GM21526 (cell line): ENCODE measurements around the gene AK4.

Experiments used
- ATAC-seq: cut with Tn5 transposase; IDR thresholded peaks from one replicate; pipeline ENCODE4 v1.9.1; 2021; ENCODE audit warnings: moderate library complexity; ENCODE audit not compliant: unreplicated experiment, low FRiP score

The AK4 gene

DNA sequence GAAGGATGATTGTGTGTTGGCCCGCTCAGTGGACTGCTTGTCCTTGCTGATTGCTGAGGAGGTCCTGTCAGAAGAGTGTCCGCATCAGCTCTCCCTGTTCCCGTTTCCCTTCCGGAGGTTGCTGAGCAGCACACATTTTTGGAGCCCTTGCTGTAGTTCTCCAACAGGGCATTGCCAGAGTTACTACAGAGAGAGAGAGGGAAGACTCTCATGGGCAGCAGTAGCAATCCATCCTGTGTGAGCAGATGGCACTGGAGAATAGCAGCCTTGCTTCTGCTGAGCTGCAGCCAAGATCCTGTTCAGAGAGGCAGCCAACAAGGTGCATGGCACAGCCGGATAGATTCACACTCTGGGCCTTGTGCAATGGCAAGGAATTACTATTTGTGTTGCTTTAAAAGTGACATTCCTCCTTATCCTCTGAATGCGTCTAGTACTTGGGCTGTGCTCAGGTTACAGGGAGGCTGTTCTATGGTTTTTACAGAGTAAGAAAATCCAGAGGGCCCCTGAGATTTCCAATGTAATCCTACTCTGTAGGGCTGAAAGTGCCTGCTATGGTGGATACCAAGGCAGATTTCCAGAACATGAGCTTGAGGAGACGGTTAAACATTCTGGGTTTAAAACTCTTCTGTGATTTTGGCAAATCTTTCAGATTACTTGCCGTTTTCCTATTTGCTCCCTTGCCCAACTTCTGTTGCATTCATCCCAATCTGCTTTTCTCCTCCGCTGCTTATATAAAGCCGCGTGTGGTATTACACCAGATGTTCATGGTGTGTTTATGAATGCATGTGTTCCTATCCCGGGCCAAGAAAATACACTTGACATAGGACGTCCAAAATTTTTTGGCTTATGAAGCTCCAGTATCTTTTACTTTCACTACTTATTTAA lies 27.4 kb downstream of the AK4 start:
- ATAC-seq = no peak

GRCh38 chr1:65176056-65176450 lies 28.1 kb downstream of the AK4 start:
- no peak for ATAC-seq

DNA sequence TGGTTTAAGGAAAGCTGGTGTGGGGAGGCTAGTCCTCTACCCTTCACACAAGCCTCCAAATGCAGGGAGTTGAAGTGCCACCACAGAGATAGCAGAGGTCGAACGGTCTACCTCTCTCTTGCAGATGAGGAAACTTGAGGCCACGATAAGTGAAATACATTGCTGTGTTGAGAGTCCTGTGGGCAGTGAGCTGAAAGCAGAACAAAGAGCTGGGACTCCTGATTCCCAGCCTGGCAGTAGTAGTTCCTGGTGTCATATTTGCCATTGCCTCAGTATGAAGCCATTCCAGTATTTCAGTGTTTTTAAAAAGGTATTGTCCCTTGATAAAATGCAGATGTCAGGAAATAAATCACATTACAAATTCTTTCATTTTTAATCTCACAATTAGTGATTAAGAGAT lies 28.6 kb downstream of the AK4 start:
- ATAC-seq = no peak

GRCh38 chr1:65177457-65177856 lies 29.5 kb downstream of the AK4 start:
- no peak for ATAC-seq

GRCh38 chr1:65178235-65178634 lies 30.2 kb downstream of the AK4 start:
- no peak for ATAC-seq

DNA sequence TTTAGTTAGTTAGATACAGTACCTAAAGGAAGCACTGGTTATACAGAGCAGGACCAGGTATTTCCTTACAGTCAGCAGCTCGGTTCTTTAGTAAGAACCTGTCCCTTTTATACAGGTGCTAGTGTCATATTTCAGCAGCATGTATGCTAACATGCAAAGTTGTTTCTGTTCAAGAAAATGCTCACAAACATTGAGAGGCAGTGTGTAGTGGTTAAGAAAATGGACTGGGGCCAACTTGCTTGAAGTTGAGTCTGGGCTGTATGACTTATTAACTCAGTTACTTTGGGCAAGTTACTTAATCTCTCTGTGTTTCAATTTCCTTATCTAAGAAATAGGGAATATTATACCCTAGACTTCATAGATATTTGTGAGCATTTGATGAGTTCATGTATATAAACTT lies 31.1 kb downstream of the AK4 start:
- no peak for ATAC-seq

DNA sequence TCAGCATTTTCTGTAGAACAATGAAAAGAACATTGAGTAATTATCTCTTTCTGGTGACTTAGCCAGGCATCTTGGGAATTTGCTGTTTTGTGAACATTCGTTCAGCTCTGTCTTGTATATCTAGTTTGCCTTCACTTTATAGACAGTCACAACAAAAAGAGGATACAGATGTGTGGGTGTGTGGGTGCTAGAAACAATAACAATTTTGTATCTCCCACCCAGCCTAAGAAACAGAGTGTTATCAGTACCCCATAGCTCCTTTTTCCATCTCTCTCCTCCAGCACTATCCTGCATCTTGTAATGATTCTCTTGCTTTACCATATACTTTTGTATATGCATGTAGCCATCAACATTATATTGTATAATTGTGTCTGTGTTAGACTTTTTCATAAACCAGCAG lies 33.0 kb downstream of the AK4 start:
- ATAC-seq = no peak

DNA sequence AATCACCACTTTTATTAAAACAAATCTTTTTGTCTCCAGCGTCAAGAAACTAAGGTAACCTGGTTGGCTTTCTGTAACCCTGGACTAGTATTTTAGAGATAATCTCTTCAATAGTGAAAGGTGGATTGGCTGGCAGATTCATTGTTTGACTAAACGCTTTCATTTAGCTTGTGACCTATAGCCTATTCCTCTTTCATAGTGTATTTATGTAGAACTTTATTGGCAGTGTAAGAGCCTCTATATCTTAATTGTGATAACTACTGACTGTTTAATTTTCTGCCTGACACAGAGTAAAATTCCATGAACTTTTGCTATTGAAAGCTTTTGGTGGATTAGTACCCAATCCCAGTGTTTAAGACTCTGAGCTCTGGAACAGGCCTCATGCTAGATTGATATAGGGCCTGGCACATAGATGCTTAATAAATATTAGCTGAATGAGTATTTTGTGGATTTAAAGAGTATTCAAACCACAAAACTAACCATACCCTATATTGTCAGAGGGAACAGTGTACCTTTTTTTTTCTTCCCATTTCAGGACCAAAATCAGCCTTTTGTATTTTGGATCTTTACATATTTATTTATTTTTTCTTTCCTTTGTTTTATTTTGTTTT lies 34.8 kb downstream of the AK4 start:
- ATAC-seq = no peak

DNA sequence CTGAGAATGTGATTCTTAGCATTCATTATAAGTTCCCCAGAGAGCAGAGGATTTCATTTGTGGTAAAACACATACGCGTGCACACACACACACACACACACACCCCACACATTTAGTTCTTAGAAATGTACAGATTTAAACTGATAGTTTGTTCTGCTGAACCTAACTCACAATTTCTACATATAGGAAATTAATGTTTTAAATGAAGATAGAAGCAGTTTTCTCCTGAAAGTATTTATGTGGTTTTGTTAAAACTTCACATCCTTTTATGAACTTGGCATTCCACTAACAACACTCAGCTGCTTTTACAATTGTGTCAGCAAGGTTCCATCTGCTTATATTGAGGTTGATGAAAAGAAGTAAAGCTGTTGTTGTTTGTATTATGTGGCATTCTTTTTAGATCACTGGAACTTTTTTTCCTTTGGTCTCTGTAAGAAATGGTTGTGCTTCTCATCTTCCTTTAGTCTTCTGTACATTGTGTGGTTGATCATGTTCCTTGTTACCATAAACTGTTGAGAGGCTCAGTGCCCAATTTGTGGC lies 41.6 kb downstream of the AK4 start:
- ATAC-seq = no peak

DNA sequence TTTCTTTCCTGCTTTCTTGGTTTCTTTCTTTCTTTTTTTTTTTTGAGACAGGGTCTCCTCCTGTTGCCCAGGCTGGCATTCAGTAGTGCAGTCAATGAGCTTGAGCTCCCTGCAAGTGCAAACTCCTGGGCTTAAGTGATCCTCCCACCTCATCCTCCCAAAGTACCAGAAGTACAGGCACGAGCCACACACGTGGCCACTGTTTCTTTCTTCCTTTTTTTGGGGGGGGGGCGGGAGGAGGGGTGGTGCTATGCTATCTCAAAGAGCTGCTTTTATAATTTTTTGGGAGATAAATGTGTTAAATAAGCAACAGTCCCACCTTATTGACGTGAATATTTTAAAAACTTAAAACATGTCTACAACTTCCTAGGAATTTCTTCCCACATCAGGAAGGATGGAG lies 42.2 kb downstream of the AK4 start:
- no peak for ATAC-seq

DNA sequence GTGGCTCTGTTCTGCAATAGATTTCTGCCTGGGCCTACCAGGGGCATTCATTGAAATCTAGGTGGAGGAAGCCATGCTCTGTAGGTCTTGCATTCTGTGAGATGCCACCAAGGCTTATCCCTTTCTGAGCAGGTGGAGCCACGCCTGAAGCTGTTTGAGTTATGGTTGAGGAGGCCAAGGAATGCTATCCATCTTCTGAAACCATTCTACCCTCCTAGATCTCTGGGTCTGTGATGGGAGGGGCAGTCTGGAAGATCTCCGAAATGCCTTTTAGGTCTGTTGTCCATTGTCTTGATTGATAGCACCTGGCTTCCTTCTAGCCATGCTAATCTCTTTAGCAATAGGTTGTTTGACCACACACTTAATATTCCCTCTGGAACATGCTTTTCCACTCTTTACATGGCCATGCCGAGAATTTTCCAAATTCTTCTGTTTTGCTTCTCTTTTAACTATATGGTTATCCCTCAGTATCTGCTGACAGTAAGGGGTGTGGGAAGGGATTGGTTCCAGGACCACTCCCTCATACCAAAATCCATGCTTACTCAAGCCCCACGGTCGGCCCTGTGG lies 45.2 kb downstream of the AK4 start:
- no peak for ATAC-seq

DNA sequence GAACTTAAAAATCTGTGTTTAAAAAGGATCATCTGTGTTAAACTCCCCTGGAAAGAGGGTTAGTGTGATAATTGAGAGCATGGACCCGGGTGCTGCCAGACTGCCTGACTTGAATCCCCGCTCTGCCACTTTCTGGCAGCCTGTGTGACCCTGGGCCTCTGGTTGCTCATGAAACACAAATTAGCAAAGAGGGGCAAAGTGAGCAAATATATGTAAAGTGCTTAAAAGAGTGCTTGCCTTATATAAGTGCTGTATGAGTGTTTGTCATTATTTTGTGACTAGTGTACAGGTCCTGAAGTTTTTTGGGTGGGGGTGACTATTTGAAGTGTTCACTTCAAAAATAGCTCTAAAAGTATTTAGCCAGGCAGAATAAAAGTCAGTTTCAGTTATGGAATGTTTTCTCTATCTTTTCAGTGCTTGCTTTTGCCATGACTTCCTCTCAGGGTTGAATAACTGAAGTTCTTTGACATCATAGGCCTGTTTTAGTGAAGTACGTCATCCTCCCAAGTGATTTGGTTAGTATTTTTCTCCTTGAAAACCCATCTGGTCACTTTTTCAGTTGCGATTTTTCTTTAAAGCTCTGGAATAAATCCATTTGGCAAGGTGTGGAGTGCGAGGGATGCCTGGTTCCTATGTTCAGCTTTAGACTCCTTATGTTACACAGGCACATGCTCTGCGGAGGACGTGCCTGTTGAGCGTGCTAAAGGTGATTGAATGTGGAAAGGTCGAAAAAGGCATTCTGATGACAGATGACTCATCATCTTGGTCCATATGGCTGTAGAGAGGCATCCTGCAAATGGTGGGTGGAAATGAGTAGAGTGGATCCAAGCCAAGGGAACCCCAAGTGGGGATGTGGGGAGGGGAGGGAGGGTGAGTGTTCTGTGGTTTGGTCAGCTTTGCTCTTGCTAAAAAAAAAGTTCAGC lies 47.8 kb downstream of the AK4 start:
- ATAC-seq = no peak

DNA sequence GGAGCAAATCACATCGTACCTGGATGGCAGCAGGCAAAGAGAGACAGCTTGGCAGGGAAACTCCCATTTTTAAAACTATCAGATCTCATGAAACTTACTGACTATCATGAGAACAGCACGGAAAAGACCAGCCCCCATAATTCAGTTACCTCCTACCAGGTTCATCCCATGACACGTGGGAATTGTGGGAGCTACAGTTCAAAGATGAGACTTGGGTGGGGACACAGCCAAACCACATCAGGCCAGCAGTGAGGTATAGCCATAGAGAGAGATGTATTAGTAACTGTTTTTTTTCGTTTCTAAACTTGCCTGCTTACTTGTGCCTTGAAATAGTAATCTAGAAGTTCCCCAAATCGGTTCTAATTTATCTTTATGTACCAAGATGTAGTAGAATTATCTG lies 48.9 kb downstream of the AK4 start:
- ATAC-seq = no peak

GRCh38 chr1:65197636-65198035 lies 49.6 kb downstream of the AK4 start:
- ATAC-seq = no peak

GRCh38 chr1:65198096-65198495 lies 50.1 kb downstream of the AK4 start:
- ATAC-seq = no peak

DNA sequence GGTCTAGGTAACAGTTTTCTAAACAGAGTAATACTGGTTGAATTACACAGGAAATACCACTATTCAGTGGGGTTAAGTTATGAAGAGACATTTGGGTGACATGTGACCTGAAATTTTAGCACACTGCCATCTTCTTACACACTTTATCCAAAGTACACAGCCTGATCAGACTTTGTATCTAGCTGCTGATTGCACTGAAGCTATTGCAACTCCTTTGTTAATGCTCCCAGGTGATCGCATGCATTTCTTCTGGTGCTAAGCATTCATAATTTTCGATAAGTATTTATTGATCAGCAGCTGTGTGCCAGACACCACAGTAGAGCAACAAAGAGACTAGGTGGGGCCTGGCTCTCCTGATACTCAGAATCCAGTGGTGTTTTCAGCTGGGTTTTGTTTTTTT lies 52.4 kb downstream of the AK4 start:
- ATAC-seq = no peak

- no peak for ATAC-seq
These were observed 58.8 kb downstream of the AK4 start for GRCh38 chr1:65206836-65207235.

GRCh38 chr1:65207317-65207716 lies 59.3 kb downstream of the AK4 start:
- peak; percentile 55 for ATAC-seq

DNA sequence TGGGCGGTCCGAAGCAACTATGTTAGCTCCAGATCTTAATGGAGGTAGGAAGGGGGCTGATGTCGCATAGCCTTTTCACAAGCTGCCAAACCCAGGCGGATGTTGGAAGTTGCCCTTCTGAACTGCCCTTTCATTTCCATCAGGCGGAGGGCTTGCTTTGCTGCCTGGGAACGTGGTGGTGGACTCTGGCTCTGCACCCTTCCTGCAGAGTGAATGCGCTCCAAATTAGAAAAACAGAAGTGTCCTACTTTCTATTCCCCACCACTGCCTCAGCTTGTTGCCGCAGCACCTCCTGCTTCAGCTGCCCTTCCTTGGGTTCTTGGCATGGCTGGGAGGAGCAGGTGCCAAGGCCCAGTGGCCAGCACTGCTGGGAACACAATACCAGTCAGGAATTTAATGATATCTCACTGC lies 60.6 kb downstream of the AK4 start:
- ATAC-seq = no peak

GRCh38 chr1:65209005-65209885 lies 61.2 kb downstream of the AK4 start:
- ATAC-seq = peak; percentile 51
